NCI-H2171 treated with DMSO at 0.1 percent for 48 hours (cell line): Measurements from ENCODE around the gene SWSAP1.
A peak's percentile ranks its signal among the peaks of the same experiment; 100 is the strongest.

ENCODE experiments used
- DNase-seq: peaks from one replicate; lab custom pipeline; 2025; lab: John Stamatoyannopoulos, UW

The SWSAP1 gene

GRCh38 chr19:11355160-11356073 lies 19.0 kb upstream of the SWSAP1 start, which contains the start of gene PLPPR2:
Gene PLPPR2 (plus strand): TSS chr19:11355432. CDS start chr19:11357674, 2,242 bp downstream.
- peak; percentile 81 for DNase-seq

DNA sequence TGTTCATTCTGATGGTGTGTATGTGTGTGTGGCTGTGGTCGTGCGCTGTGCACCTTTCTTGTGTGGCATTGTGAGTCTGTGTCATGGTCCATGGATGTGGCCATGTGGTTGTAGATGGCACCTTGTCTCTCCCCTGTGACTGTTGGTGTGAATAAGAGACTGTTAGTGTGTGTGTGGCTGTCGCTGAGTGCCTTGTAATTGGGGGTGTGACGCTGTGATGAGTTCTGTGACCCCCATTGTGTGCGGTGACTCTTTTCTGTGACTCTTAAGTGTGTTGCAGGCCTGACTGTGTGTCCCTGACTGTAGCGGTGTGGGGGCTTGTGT lies 18.4 kb upstream of the SWSAP1 start:
- no peak for DNase-seq

GRCh38 chr19:11356676-11357550 lies 17.6 kb upstream of the SWSAP1 start:
- peak; percentile 40 for DNase-seq

DNA sequence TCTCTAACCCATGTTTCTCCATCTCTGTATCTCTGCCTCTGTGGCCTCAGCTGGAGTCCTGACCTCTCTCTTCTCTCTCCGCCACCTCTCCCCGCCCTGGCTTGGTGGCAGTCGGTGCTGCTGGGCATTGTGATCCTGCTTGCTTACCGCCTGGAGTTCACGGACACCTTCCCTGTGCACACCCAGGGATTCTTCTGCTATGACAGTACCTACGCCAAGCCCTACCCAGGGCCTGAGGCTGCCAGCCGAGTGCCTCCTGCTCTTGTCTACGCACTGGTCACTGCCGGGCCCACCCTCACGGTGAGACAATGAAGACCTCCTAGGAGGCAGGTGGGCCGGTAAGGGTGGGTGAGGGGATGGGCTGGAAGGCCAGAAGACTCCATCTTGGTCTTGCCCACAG lies 15.0 kb upstream of the SWSAP1 start:
- DNase-seq = no peak

DNA sequence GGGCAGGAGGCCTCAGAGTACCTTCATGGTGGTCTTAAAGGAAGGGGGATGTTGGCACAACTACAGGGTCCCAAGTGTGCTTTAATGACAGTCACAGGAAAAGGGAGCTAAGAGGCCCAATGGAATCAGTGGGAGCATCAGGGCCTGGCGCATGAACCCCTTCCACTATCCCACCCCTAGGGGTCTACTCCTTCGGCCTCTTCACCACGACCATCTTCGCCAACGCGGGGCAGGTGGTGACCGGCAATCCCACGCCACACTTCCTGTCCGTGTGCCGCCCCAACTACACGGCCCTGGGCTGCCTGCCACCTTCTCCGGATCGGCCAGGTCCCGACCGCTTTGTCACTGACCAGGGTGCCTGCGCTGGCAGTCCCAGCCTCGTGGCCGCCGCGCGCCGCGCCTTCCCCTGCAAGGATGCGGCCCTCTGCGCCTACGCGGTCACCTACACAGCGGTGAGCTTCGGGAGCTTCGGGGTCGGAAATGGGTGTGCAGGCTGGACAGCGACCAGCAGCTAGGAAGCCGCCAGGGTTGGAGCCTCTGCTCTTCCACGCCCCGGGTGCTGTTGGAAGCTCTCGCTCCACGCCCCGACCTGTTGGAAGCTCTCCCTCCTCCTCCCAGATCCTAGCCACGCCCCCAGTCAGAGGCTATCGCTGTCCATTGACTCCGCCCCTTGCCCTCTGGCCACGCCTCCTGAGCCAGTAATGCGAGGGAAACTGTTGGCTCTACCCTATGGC lies 13.3 kb upstream of the SWSAP1 start:
- DNase-seq = no peak

GRCh38 chr19:11361771-11362731 lies 12.4 kb upstream of the SWSAP1 start:
- DNase-seq = no peak

- no peak for DNase-seq
These were observed 10.6 kb upstream of the SWSAP1 start for GRCh38 chr19:11363881-11364280.

DNA sequence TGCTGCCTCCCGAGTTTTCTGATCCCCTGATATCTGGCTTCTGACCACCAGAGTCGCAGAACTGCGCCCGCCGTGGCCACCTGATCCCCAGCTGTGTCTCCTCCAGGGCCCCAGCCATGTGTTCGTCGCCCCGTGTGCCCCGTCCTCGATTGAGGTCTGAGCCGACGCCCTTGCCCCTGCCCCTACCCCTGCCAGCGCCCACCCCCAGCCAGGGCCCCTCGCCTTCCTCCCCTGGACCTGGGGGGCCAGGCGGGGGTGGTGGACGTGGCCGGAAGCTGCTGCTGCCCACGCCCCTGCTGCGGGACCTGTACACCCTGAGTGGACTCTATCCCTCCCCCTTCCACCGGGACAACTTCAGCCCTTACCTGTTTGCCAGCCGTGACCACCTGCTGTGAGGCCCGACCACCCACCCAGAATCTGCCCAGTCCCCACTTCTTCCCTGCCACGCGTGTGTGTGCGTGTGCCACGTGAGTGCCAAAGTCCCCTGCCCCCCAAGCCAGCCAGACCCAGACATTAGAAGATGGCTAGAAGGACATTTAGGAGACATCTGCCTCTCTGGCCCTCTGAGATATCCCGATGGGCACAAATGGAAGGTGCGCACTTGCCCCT lies 10.1 kb upstream of the SWSAP1 start:
- no peak for DNase-seq

GRCh38 chr19:11364935-11365334 lies 9.5 kb upstream of the SWSAP1 start:
- DNase-seq = no peak

DNA sequence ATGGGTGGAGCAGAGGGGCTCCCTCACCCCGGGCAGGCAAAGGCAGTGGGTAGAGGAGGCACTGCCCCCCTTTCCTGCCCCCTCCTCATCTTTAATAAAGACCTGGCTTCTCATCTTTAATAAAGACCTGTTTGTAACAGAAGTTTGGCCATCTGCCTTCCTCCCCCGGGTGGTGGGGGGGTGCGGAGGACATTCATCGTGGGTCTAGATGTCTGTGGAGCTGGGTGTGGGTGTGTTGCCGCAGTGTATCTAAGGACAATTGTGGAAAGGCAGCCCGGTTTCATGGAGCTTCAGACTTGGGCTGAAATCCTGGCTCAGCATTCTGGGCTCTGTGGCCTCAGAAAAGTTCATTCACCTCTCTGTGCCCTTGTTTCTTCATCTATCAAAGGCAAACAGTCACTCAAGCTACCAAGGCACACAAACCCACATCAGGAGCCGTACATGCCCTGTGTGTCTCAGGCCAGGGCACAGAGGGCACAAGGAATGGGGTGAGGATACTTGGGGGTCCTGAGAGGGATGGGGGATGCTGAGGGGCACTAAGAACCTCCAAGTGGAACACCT lies 8.8 kb upstream of the SWSAP1 start:
- no peak for DNase-seq

GRCh38 chr19:11367528-11367927 lies 6.9 kb upstream of the SWSAP1 start:
- no peak for DNase-seq

DNA sequence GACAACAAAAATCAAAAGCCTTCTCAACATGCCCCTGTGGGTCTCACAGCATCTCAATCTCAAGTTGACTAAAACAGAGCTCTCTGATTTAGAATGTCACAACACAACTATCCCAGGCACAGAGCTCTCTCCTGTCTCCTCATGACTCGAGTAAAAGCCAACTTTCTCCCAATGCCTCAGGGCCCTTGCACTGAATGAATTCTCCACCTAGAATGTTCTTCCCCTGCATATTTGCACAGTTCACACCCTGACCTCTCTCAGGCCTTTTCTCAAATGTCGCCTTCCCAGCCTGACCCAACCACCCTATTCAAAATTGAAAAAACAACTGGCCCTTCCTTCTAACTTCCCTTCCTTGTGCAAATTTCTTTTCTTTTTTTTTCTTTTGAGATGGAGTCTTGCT lies 3.7 kb upstream of the SWSAP1 start:
- DNase-seq = no peak

GRCh38 chr19:11373166-11373884 lies 1.1 kb upstream of the SWSAP1 start:
- peak; percentile 79 for DNase-seq

DNA sequence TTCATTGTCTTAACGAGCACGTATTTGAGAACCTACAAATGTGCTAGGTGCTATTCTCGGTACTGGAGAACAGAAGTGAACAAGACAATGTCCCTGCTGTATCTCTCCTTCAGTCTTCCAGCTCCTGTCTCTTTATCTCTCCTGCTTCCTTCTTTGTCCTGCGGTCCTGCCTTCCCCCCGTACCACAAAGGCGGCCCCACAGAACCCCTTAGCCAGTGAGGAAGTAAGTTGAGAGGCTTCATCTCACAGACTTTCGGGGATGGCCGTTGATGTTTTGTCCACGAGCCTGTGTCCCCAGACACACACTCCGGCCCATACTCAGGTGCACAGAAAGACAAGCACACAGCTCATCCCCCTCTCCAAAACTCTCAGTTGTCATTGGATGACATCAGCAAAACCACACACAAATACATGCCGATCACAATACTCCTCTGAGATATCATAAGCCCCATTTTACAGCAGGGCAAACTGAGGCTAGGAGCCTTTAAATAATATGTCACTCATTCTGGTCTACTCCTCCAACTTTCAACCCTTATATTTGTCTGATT lies 507 bp upstream of the SWSAP1 start:
- no peak for DNase-seq

- DNase-seq = no peak
These were observed 880 bp downstream of the SWSAP1 start for GRCh38 chr19:11375143-11375948.

DNA sequence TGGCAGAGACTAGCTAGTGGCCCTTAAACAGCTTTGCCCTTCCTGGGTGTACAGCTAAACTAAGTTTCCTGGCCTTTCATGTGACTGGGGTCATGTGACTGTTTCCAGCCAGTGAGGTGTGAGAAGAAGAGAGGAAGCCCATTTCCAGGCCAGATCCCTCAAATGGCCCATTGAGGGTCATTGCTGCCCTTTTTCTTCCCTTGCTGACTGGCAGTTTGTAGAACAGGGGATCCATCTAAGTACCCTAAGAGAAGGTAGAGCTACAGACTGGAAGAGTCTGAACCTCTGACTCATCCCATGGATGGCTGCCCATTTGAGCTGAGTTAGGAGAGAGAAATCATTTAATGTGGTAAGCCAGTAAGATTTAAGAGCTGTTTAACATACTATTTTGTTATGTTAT lies 2.8 kb downstream of the SWSAP1 start:
- DNase-seq = no peak

DNA sequence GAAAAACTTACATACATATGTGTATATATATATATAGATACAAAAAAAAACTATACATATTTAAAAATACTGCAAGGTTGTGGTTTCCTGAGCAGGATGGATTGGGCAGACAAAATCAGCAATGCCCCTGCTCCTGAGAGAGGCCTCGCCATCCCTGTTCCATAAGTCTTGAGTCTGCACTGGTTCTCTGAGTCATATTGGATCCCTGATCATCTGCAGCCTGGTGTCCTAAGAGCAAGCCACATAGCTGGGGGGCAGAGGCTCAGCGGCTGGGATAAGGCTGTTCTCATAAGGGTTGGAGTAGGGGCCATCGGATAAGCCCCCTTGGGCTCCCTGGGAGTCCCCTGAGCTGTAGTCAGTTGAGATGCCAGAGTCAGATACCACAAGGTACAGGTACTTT lies 3.3 kb downstream of the SWSAP1 start:
- DNase-seq = no peak
